Astrocyte (in vitro differentiated cells and primary cell): ENCODE results near the gene ZNF292. TPM values are rescaled to one million over a fixed set of nuclear protein-coding genes. Genes with fewer than 3 reads are reported as not detected.
A peak's percentile ranks its signal among the peaks of the same experiment; 100 is the strongest.

ENCODE experiments used
- DNase-seq: peaks from one replicate; pipeline ENCODE4 v3.0.0-alpha.2; 2010; ENCODE audit warnings: low read depth
- FAIRE-seq: peaks from 2 replicates; lab custom pipeline; 2011; peaks lifted over from hg19 to GRCh38; lab: Jason Lieb, UNC
- H2AFZ ChIP-seq: 2 replicates; pipeline ENCODE4 v1.6.0; 2012; ENCODE audit warnings: low read depth, low read length, inconsistent platforms
- H3K27ac ChIP-seq: 2 replicates; pipeline ENCODE4 v1.5.1; 2011; ENCODE audit warnings: low read depth, low read length, inconsistent platforms
- H3K27me3 ChIP-seq: 2 replicates; pipeline ENCODE4 v1.6.0; 2011; ENCODE audit warnings: low read length, inconsistent platforms; ENCODE audit not compliant: insufficient read depth
- H3K36me3 ChIP-seq: 2 replicates; pipeline ENCODE4 v1.5.1; 2011; ENCODE audit warnings: low read length, inconsistent platforms; ENCODE audit not compliant: insufficient read depth
- H3K4me1 ChIP-seq: 2 replicates; pipeline ENCODE4 v1.5.1; 2011; ENCODE audit warnings: low read length, inconsistent platforms; ENCODE audit not compliant: insufficient read depth
- H3K4me2 ChIP-seq: 2 replicates; pipeline ENCODE4 v1.6.0; 2012; ENCODE audit warnings: low read length, inconsistent platforms
- H3K4me3 ChIP-seq: 2 replicates; pipeline ENCODE4 v1.5.1; 2011; ENCODE audit warnings: low read depth, mild to moderate bottlenecking, low read length, inconsistent platforms; ENCODE audit not compliant: insufficient read depth
- H3K79me2 ChIP-seq: 2 replicates; pipeline ENCODE4 v1.6.0; 2012; ENCODE audit warnings: mild to moderate bottlenecking, low read length, inconsistent platforms; ENCODE audit not compliant: insufficient read depth
- H3K9ac ChIP-seq: 2 replicates; pipeline ENCODE4 v1.6.0; 2012; ENCODE audit warnings: mild to moderate bottlenecking, low read length, inconsistent platforms
- H3K9me3 ChIP-seq: 2 replicates; pipeline ENCODE4 v1.5.1; 2012; ENCODE audit warnings: low read depth, mild to moderate bottlenecking, low read length, inconsistent platforms; ENCODE audit not compliant: insufficient read depth
- H4K20me1 ChIP-seq: 2 replicates; pipeline ENCODE4 v1.6.0; 2012; ENCODE audit warnings: low read length, inconsistent platforms; ENCODE audit not compliant: insufficient read depth
- H3K27ac Mint-ChIP-seq: one replicate; pipeline ENCODE4 v1.8.0; 2021; ENCODE audit warnings: mild to moderate bottlenecking, mixed read lengths; ENCODE audit not compliant: unreplicated experiment
- H3K27me3 Mint-ChIP-seq: one replicate; pipeline ENCODE4 v1.8.0; 2021; ENCODE audit warnings: low read depth, mixed read lengths; ENCODE audit not compliant: unreplicated experiment
- H3K36me3 Mint-ChIP-seq: one replicate; pipeline ENCODE4 v1.8.0; 2021; ENCODE audit warnings: low read depth, mixed read lengths; ENCODE audit not compliant: unreplicated experiment
- H3K4me1 Mint-ChIP-seq: one replicate; pipeline ENCODE4 v1.8.0; 2021; ENCODE audit warnings: low read depth, mixed read lengths; ENCODE audit not compliant: unreplicated experiment
- H3K4me3 Mint-ChIP-seq: one replicate; pipeline ENCODE4 v1.8.0; 2021; ENCODE audit warnings: mild to moderate bottlenecking, moderate library complexity, mixed read lengths; ENCODE audit not compliant: unreplicated experiment
- H3K9me3 Mint-ChIP-seq: one replicate; pipeline ENCODE4 v1.8.0; 2021; ENCODE audit warnings: mild to moderate bottlenecking, mixed read lengths; ENCODE audit not compliant: unreplicated experiment
- CTCF ChIP-seq: IDR thresholded peaks from 2 replicates; pipeline ENCODE4 v1.5.1; 2011; ENCODE audit warnings: low read depth, mild to moderate bottlenecking, inconsistent platforms, low read length, moderate library complexity; ENCODE audit not compliant: insufficient read depth
- EZH2 ChIP-seq: IDR thresholded peaks from 2 replicates; pipeline ENCODE4 v1.6.1; 2012; ENCODE audit warnings: mild to moderate bottlenecking, low read length, inconsistent platforms; ENCODE audit not compliant: insufficient read depth
- total RNA-seq: library from RNA; stranded (reverse); gene quantifications from 2 replicates; pipeline ENCODE4 v1.2.1, GENCODE V29; 2021

ZNF292 gene
- total RNA-seq, 1 donor from 2014 or later: 31.5 TPM

GRCh38 chr6:87146363-87146762 lies 9.0 kb upstream of the ZNF292 start:
- H3K4me3 ChIP-seq: no peak overlapping the region
- FAIRE-seq (no peak), DNase-seq (no peak)
- no peak overlapping the region for H3K9ac ChIP-seq
- H3K4me1 ChIP-seq: peaks cover under 1% of the 10 kb centered on the region
- Mint-ChIP-seq H3K4me3 (no peak overlapping the region), H3K27ac (no peak overlapping the region), H3K4me1 (peaks cover under 1% of the 10 kb centered on the region), H3K27me3 (peaks cover 8% of the 10 kb centered on the region), H3K36me3 (no peaks in the 10 kb centered on the region), H3K9me3 (peaks cover 8% of the 10 kb centered on the region)
- no peaks in the 10 kb centered on the region for H3K27me3 ChIP-seq
- H3K9me3 ChIP-seq: no peaks in the 10 kb centered on the region
- no peaks in the 10 kb centered on the region for H3K79me2 ChIP-seq
- no peak overlapping the region for H2AFZ ChIP-seq
- no peak overlapping the region for H3K27ac ChIP-seq
- H4K20me1 ChIP-seq: no peaks in the 10 kb centered on the region
- TF ChIP-seq CTCF (no peak), EZH2 (no peak)
- no peak overlapping the region for H3K4me2 ChIP-seq
- no peaks in the 10 kb centered on the region for H3K36me3 ChIP-seq

GRCh38 chr6:87150406-87150805 lies 5.0 kb upstream of the ZNF292 start:
- Mint-ChIP-seq H3K4me1 (peaks cover 17% of the 10 kb centered on the region), H3K9me3 (no peaks in the 10 kb centered on the region), H3K36me3 (no peaks in the 10 kb centered on the region), H3K27ac (no peak overlapping the region), H3K4me3 (no peak overlapping the region), H3K27me3 (no peaks in the 10 kb centered on the region)
- no peak overlapping the region for H3K4me3 ChIP-seq
- no peaks in the 10 kb centered on the region for H4K20me1 ChIP-seq
- H3K4me1 ChIP-seq: peaks cover 14% of the 10 kb centered on the region
- DNase-seq (no peak), FAIRE-seq (no peak)
- no peak overlapping the region for H2AFZ ChIP-seq
- H3K9ac ChIP-seq: no peak overlapping the region
- no peak overlapping the region for H3K27ac ChIP-seq
- H3K79me2 ChIP-seq: peaks cover 10% of the 10 kb centered on the region
- H3K27me3 ChIP-seq: no peaks in the 10 kb centered on the region
- no peak overlapping the region for H3K4me2 ChIP-seq
- H3K36me3 ChIP-seq: no peaks in the 10 kb centered on the region
- no peak for TF ChIP-seq EZH2
- no peak for TF ChIP-seq CTCF
- no peaks in the 10 kb centered on the region for H3K9me3 ChIP-seq

- Histone ChIP-seq H3K4me2 (peak overlapping the region; percentile 97), H4K20me1 (peaks cover 3% of the 10 kb centered on the region), H3K9ac (peak overlapping the region; percentile 71), H3K4me1 (peaks cover 14% of the 10 kb centered on the region), H3K27me3 (no peaks in the 10 kb centered on the region), H2AFZ (peak overlapping the region; percentile 98), H3K27ac (peak overlapping the region; percentile 71), H3K79me2 (peaks cover 20% of the 10 kb centered on the region), H3K36me3 (no peaks in the 10 kb centered on the region), H3K9me3 (no peaks in the 10 kb centered on the region), H3K4me3 (peak overlapping the region; percentile 55)
- Mint-ChIP-seq H3K4me1 (peaks cover 17% of the 10 kb centered on the region), H3K27me3 (no peaks in the 10 kb centered on the region), H3K36me3 (no peaks in the 10 kb centered on the region), H3K27ac (peak overlapping the region; percentile 85), H3K4me3 (peak overlapping the region; percentile 74), H3K9me3 (no peaks in the 10 kb centered on the region)
- no peak for FAIRE-seq
- TF ChIP-seq CTCF (no peak), EZH2 (no peak)
- DNase-seq: no peak
Measured at GRCh38 chr6:87151471-87151780, 3.9 kb upstream of the ZNF292 start.
